Esophagus muscularis mucosa (tissue), 4 donors: ENCODE data around the gene AOC2.

Source experiments
- CTCF ChIP-seq, 3 experiments: fragments of 200-600 bp in 2 of 3; fragments of 450-650 bp in 1 of 3; sonication (generic) in 2 of 3; IDR thresholded peaks; one replicate each; pipeline ENCODE4 v1.5.1; 2017 to 2019; ENCODE audit warnings: antibody characterized with exemption in 3 of 3, mild to moderate bottlenecking in 2 of 3, moderate library complexity in 1 of 3
- EP300 ChIP-seq: sonication (generic); formaldehyde crosslinking; IDR thresholded peaks from one replicate; pipeline ENCODE4 v1.6.1; 2017; ENCODE audit warnings: antibody characterized with exemption
- POLR2AphosphoS5 ChIP-seq, 2 donors: sonication (generic); formaldehyde crosslinking; IDR thresholded peaks; one replicate each; pipeline ENCODE4 v1.6.1; 2017; ENCODE audit warnings: antibody characterized with exemption in 2 of 2

- TF ChIP-seq CTCF (IDR thresholded peaks at IDR 0.05) (no peak), EP300 (no peak), POLR2AphosphoS5 (IDR thresholded peaks at IDR 0.05) (no peak)
These were observed 21.8 kb downstream of the AOC2 start for GRCh38 chr17:42866216-42866615.
